ENCODE results near the gene RAB7A.

DNA sequence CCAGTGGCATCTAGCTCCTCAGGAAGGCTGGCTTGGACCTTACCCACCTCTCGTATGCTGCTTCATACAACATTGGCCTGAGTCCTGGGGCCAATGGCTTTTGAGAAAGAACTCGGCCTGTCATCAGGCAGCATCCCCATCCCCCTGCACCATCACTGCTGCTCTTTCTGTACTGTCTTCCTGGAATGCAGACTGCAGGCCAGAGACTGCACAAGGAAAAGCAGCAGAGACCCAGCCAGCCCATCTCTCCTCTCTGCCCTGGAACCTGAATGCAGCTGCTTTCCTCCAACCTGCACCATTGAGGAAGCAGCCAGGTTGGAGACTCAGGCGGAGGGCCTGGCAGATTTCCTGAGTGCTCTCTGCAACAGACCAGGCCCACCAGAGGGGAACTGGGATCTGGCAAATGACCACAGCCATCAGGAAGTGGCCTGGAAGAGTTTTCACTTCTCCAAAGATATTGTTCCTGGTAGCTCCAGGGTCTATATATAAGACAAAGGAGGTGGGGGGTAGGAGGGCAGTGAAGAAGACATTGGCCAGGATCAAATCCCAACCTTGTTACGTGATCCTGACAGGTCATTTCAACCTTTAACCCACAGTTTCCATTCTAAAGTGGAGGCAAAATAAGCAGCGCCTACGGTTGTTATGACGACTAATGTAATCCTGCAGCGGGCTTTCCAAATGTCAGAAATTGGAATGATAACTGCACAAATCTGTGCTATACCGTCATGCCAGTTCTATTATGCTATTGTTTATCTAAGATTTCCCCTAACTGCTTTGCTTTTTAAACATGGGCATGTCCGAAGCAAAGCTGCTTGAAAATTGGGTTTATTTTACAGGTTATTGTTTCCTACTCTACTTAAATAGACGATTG is 24.4 kb upstream of the RAB7A start:
- TF ChIP-seq, protein P1, sequence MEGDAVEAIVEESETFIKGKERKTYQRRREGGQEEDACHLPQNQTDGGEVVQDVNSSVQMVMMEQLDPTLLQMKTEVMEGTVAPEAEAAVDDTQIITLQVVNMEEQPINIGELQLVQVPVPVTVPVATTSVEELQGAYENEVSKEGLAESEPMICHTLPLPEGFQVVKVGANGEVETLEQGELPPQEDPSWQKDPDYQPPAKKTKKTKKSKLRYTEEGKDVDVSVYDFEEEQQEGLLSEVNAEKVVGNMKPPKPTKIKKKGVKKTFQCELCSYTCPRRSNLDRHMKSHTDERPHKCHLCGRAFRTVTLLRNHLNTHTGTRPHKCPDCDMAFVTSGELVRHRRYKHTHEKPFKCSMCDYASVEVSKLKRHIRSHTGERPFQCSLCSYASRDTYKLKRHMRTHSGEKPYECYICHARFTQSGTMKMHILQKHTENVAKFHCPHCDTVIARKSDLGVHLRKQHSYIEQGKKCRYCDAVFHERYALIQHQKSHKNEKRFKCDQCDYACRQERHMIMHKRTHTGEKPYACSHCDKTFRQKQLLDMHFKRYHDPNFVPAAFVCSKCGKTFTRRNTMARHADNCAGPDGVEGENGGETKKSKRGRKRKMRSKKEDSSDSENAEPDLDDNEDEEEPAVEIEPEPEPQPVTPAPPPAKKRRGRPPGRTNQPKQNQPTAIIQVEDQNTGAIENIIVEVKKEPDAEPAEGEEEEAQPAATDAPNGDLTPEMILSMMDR (conservative IDR thresholded peaks at IDR 0.05; ENCODE audit: low read depth in 2 of 2): no peak
- TF ChIP-seq EZH2phosphoT487 (IDR thresholded peaks at IDR 0.05; ENCODE audit: unreplicated experiment) (no peak), JUNB (IDR thresholded peaks at IDR 0.05; ENCODE audit: unreplicated experiment) (no peak), POLR2AphosphoS5 (IDR thresholded peaks at IDR 0.05; ENCODE audit: low read depth) (no peak), CREB1 (CRISPR knock-in tag; IDR thresholded peaks at IDR 0.05; ENCODE audit: low read depth) (no peak), EZH2 (IDR thresholded peaks at IDR 0.05; ENCODE audit: low read depth, unreplicated experiment) (no peak), STAT1 (IDR thresholded peaks at IDR 0.05; ENCODE audit: unreplicated experiment) (no peak)
- TF ChIP-seq, protein P2, sequence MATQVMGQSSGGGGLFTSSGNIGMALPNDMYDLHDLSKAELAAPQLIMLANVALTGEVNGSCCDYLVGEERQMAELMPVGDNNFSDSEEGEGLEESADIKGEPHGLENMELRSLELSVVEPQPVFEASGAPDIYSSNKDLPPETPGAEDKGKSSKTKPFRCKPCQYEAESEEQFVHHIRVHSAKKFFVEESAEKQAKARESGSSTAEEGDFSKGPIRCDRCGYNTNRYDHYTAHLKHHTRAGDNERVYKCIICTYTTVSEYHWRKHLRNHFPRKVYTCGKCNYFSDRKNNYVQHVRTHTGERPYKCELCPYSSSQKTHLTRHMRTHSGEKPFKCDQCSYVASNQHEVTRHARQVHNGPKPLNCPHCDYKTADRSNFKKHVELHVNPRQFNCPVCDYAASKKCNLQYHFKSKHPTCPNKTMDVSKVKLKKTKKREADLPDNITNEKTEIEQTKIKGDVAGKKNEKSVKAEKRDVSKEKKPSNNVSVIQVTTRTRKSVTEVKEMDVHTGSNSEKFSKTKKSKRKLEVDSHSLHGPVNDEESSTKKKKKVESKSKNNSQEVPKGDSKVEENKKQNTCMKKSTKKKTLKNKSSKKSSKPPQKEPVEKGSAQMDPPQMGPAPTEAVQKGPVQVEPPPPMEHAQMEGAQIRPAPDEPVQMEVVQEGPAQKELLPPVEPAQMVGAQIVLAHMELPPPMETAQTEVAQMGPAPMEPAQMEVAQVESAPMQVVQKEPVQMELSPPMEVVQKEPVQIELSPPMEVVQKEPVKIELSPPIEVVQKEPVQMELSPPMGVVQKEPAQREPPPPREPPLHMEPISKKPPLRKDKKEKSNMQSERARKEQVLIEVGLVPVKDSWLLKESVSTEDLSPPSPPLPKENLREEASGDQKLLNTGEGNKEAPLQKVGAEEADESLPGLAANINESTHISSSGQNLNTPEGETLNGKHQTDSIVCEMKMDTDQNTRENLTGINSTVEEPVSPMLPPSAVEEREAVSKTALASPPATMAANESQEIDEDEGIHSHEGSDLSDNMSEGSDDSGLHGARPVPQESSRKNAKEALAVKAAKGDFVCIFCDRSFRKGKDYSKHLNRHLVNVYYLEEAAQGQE (IDR thresholded peaks at IDR 0.05; ENCODE audit: unreplicated experiment): no peak
